Measurements from ENCODE around the gene TDRD9. TPM values are rescaled to one million over a fixed set of nuclear protein-coding genes. Genes with fewer than 3 reads are reported as not detected.

The TDRD9 gene
- total RNA-seq, 1 donor from 2014 or later: not detected

DNA sequence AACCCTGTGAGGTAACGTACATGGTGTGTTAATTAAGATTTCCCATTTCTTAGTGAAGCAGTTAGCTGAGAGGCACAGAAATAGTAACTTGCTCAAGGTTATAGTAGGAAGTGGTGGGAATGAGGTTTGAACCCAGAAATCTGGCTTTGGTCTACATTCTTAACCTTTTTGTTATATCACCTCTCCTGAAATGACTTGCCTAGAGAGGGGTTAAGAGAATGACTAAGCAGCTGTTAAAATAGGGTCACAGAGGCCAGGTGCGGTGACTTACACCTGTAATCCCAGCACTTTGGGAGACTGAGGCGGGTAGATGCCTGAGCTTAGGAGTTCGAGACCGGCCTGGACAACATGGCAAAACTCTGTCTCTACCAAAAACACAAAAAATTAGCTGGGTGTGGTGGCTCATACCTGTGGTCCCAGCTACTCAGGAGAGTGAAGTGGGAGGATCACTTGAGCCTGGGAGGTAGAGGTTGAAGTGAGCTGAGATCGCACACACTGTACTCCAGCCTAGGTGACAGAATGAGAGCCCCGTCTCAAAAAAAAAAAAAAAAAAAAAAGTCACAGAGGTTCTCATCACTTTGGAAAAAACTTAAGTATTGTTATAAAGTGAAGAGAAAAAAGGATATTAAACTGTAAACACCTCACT is 71.7 kb downstream of the TDRD9 start:
- no peak for DNase-seq (ENCODE audit: low spot score)
- Mint-ChIP-seq H3K27ac (ENCODE audit: unreplicated experiment) (no peak overlapping the region), H3K27me3 (ENCODE audit: unreplicated experiment) (no peaks in the 10 kb centered on the region), H3K36me3 (ENCODE audit: low read depth, unreplicated experiment) (no peaks in the 10 kb centered on the region), H3K4me3 (ENCODE audit: unreplicated experiment) (no peak overlapping the region), H3K9me3 (ENCODE audit: unreplicated experiment) (no peaks in the 10 kb centered on the region), H3K4me1 (ENCODE audit: unreplicated experiment) (no peaks in the 10 kb centered on the region)
- TF ChIP-seq, protein P1, sequence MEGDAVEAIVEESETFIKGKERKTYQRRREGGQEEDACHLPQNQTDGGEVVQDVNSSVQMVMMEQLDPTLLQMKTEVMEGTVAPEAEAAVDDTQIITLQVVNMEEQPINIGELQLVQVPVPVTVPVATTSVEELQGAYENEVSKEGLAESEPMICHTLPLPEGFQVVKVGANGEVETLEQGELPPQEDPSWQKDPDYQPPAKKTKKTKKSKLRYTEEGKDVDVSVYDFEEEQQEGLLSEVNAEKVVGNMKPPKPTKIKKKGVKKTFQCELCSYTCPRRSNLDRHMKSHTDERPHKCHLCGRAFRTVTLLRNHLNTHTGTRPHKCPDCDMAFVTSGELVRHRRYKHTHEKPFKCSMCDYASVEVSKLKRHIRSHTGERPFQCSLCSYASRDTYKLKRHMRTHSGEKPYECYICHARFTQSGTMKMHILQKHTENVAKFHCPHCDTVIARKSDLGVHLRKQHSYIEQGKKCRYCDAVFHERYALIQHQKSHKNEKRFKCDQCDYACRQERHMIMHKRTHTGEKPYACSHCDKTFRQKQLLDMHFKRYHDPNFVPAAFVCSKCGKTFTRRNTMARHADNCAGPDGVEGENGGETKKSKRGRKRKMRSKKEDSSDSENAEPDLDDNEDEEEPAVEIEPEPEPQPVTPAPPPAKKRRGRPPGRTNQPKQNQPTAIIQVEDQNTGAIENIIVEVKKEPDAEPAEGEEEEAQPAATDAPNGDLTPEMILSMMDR (IDR thresholded peaks at IDR 0.05; ENCODE audit: unreplicated experiment): no peak

DNA sequence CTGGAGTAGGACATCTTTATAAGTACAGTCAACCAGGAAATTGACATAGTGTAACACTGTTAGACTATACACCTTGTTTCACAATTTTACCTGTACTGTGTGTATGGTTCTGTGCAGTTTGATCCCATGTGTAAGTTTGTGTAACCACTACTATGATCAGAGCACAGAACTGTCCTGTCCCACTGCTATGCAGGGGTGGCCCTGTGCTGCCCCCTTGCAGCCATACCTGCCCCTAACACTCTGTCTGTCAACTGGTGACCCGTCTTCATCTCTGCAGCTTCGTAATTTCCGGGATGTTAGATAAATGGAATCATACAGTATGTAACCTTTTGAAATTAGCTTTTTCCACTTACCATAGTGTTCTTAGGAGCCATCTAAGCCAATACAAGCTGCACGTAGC is 72.7 kb downstream of the TDRD9 start:
- Mint-ChIP-seq H3K36me3 (ENCODE audit: low read depth, unreplicated experiment) (no peaks in the 10 kb centered on the region), H3K9me3 (ENCODE audit: unreplicated experiment) (no peaks in the 10 kb centered on the region), H3K4me1 (ENCODE audit: unreplicated experiment) (no peaks in the 10 kb centered on the region), H3K27me3 (ENCODE audit: unreplicated experiment) (no peaks in the 10 kb centered on the region), H3K4me3 (ENCODE audit: unreplicated experiment) (no peak overlapping the region), H3K27ac (ENCODE audit: unreplicated experiment) (no peak overlapping the region)
- TF ChIP-seq, protein P1 (IDR thresholded peaks at IDR 0.05; ENCODE audit: unreplicated experiment): peak; percentile 47
- peak; percentile 62 for DNase-seq (ENCODE audit: low spot score)

DNA sequence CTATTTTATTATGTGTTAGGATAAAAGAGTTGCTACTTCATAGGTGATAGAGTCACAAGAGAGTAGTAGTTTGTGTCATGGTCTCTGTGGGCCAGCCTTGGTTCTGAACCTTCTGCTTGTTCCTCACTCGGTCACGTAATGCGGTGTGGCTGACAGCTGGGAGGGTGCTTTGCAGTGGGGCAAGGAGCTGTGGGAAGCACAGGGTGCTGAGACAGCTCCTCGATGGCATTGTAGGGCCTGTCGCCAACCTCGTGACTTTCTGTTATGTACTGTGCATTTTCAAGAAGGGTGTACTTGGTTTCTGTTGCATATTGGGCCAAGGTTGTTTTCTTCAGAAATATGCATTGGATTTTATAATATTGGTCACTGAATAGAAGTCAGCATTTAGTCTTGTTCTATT is 75.4 kb downstream of the TDRD9 start:
- no peaks in the 10 kb centered on the region for H3K4me1 Mint-ChIP-seq (ENCODE audit: unreplicated experiment)
- TF ChIP-seq, protein P1 (IDR thresholded peaks at IDR 0.05; ENCODE audit: unreplicated experiment): no peak
- H3K27ac Mint-ChIP-seq (ENCODE audit: unreplicated experiment): no peak overlapping the region
- H3K9me3 Mint-ChIP-seq (ENCODE audit: unreplicated experiment): no peaks in the 10 kb centered on the region
- H3K27me3 Mint-ChIP-seq (ENCODE audit: unreplicated experiment): no peaks in the 10 kb centered on the region
- DNase-seq (ENCODE audit: low spot score): no peak
- no peak overlapping the region for H3K4me3 Mint-ChIP-seq (ENCODE audit: unreplicated experiment)
- no peaks in the 10 kb centered on the region for H3K36me3 Mint-ChIP-seq (ENCODE audit: low read depth, unreplicated experiment)

DNA sequence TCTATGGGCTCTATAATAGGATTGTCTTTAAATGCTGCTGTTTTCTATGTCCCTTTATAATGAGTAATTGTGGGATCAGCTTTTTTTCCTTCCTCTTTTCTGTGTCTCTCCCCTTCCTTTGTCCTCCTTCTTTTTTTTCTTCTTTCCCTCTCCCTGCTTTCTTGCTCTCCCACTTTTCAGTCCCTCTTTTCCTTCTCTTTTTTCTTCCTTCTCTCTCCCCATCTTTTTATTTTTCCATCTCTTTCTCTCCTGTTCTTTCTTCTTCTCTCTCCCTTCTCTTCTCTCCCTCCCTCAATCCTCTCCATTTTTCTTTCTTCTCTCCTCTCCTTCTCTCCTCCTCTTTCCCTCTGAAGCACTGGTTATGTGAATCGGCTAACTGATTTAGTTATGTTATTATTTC is 76.6 kb downstream of the TDRD9 start:
- no peaks in the 10 kb centered on the region for H3K36me3 Mint-ChIP-seq (ENCODE audit: low read depth, unreplicated experiment)
- DNase-seq (ENCODE audit: low spot score): no peak
- TF ChIP-seq, protein P1 (IDR thresholded peaks at IDR 0.05; ENCODE audit: unreplicated experiment): no peak
- no peaks in the 10 kb centered on the region for H3K9me3 Mint-ChIP-seq (ENCODE audit: unreplicated experiment)
- H3K4me3 Mint-ChIP-seq (ENCODE audit: unreplicated experiment): no peak overlapping the region
- no peak overlapping the region for H3K27ac Mint-ChIP-seq (ENCODE audit: unreplicated experiment)
- H3K27me3 Mint-ChIP-seq (ENCODE audit: unreplicated experiment): no peaks in the 10 kb centered on the region
- no peaks in the 10 kb centered on the region for H3K4me1 Mint-ChIP-seq (ENCODE audit: unreplicated experiment)

DNA sequence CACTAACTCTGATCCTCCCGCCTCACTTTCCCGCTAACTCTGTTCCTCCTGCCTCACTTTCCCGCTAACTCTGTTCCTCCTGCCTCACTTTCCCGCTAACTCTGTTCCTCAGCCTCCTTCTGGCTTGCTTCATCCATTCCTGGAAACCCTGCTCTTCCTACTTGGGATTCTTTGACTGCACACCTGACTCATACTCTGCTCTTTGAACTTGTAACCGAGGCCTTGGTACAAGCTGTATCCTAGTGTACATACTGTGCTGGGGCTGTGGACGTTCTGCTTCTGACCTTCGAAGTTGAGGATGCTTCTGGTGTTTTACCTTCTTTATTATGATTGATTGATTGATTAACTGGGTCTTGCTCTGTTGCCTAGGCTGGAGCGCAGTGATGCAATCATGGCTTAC is 77.2 kb downstream of the TDRD9 start:
- TF ChIP-seq, protein P1 (IDR thresholded peaks at IDR 0.05; ENCODE audit: unreplicated experiment): no peak
- no peak for DNase-seq (ENCODE audit: low spot score)
- H3K27ac Mint-ChIP-seq (ENCODE audit: unreplicated experiment): no peak overlapping the region
- H3K36me3 Mint-ChIP-seq (ENCODE audit: low read depth, unreplicated experiment): no peaks in the 10 kb centered on the region
- H3K4me1 Mint-ChIP-seq (ENCODE audit: unreplicated experiment): no peaks in the 10 kb centered on the region
- H3K9me3 Mint-ChIP-seq (ENCODE audit: unreplicated experiment): no peaks in the 10 kb centered on the region
- no peaks in the 10 kb centered on the region for H3K27me3 Mint-ChIP-seq (ENCODE audit: unreplicated experiment)
- no peak overlapping the region for H3K4me3 Mint-ChIP-seq (ENCODE audit: unreplicated experiment)
